GM12878 (cell line): ENCODE results near the gene ZNF805. TPM values are rescaled to one million over a fixed set of nuclear protein-coding genes. Genes with fewer than 3 reads are reported as not detected.

ENCODE experiments used
- ATF7 ChIP-seq: fragments of 450-650 bp; IDR thresholded peaks from 2 replicates; pipeline ENCODE4 v1.6.1; 2016; ENCODE audit warnings: low read depth, mild to moderate bottlenecking
- BHLHE40 ChIP-seq, 2 experiments: fragments of 450-650 bp in 1 of 2; IDR thresholded peaks; 2 replicates each; pipeline ENCODE4 v1.6.1; 2011 to 2017; ENCODE audit warnings: low read depth in 2 of 2, borderline replicate concordance in 1 of 2, improper control_type of control experiment in 1 of 2, low read length in 1 of 2, mild to moderate bottlenecking in 1 of 2
- CBFB ChIP-seq: IDR thresholded peaks from 2 replicates; pipeline ENCODE4 v1.6.1; 2016; ENCODE audit warnings: antibody characterized with exemption, low read depth
- CHD2 ChIP-seq: IDR thresholded peaks from 2 replicates; pipeline ENCODE4 v1.6.1; 2011; ENCODE audit warnings: low read depth, low read length, improper control_type of control experiment, borderline replicate concordance
- GABPA ChIP-seq: IDR thresholded peaks from 2 replicates; pipeline ENCODE4 v1.6.1; 2014; ENCODE audit warnings: antibody characterized with exemption, low read depth, mild to moderate bottlenecking, inconsistent platforms
- IKZF2 ChIP-seq, 2 experiments: fragments of 450-650 bp; IDR thresholded peaks; 2 replicates each; pipeline ENCODE4 v1.6.1; 2017; ENCODE audit warnings: mild to moderate bottlenecking in 2 of 2, moderate library complexity in 2 of 2
- JUNB ChIP-seq: IDR thresholded peaks from 2 replicates; pipeline ENCODE4 v1.6.1; 2016; ENCODE audit warnings: antibody characterized with exemption, mild to moderate bottlenecking
- LARP7 ChIP-seq: fragments of 450-650 bp; IDR thresholded peaks from 2 replicates; pipeline ENCODE4 v1.6.1; 2017; ENCODE audit warnings: mild to moderate bottlenecking
- MEF2B ChIP-seq: fragments of 450-650 bp; IDR thresholded peaks from 2 replicates; pipeline ENCODE4 v1.6.1; 2018; ENCODE audit warnings: mild to moderate bottlenecking, moderate library complexity; ENCODE audit not compliant: partially characterized antibody, poor library complexity, severe bottlenecking
- POLR2AphosphoS5 ChIP-seq: IDR thresholded peaks from 2 replicates; pipeline ENCODE4 v1.6.1; 2011; ENCODE audit warnings: mild to moderate bottlenecking, low read length, inconsistent platforms
- POU2F2 ChIP-seq: IDR thresholded peaks from 3 replicates; pipeline ENCODE4 v1.6.1; 2011; ENCODE audit warnings: low read depth, mild to moderate bottlenecking, low read length, borderline replicate concordance
- RAD21 ChIP-seq: IDR thresholded peaks from 2 replicates; pipeline ENCODE4 v1.6.1; 2011; ENCODE audit warnings: mild to moderate bottlenecking, low read depth, low read length, moderate library complexity; ENCODE audit not compliant: insufficient read depth
- RAD51 ChIP-seq: fragments of 450-650 bp; IDR thresholded peaks from 2 replicates; pipeline ENCODE4 v1.6.1; 2016; ENCODE audit warnings: moderate library complexity, mild to moderate bottlenecking, inconsistent platforms
- RCOR1 ChIP-seq: conservative IDR thresholded peaks from 2 replicates; pipeline ENCODE4 v1.6.1; 2012; ENCODE audit warnings: low read depth, low read length, improper control_type of control experiment
- SIN3A ChIP-seq: IDR thresholded peaks from 2 replicates; pipeline ENCODE4 v1.6.1; 2012; ENCODE audit warnings: low read depth, low read length, improper control_type of control experiment
- SMC3 ChIP-seq: IDR thresholded peaks from 2 replicates; pipeline ENCODE4 v1.6.1; 2011; ENCODE audit warnings: low read length, improper control_type of control experiment, borderline replicate concordance
- SPI1 ChIP-seq: IDR thresholded peaks from 2 replicates; pipeline ENCODE4 v1.6.1; 2011; ENCODE audit warnings: low read depth, mild to moderate bottlenecking, low read length, moderate library complexity, borderline replicate concordance; ENCODE audit not compliant: insufficient read depth
- SUPT20H ChIP-seq: IDR thresholded peaks from 2 replicates; pipeline ENCODE4 v1.6.1; 2011; ENCODE audit warnings: low read depth, mild to moderate bottlenecking, low read length, moderate library complexity, borderline replicate concordance; ENCODE audit not compliant: control insufficient read depth
- TARDBP ChIP-seq: IDR thresholded peaks from 2 replicates; pipeline ENCODE4 v1.6.1; 2016; ENCODE audit warnings: borderline replicate concordance
- USF2 ChIP-seq: IDR thresholded peaks from 2 replicates; pipeline ENCODE4 v1.6.1; 2011; ENCODE audit warnings: low read depth, low read length, improper control_type of control experiment, borderline replicate concordance
- polyA plus RNA-seq, 11 experiments: library from polyadenylated mRNA; depleted of rRNA in 4 of 11; unstranded in 6 of 11; stranded (reverse) in 5 of 11; fragments of >200 nt; fragmentation: Nextera tagmentation in 4 of 11; fragmentation: Illumina TruSeq in 1 of 11; extraction: Ambion mirVana in 4 of 11; extraction: Trizol in 1 of 11; gene quantifications; 1 replicate in 1 of 11; 2 replicates in 10 of 11; pipeline versions ENCODE4 v1.2.1 to v1.2.3, GENCODE V29; 2011 to 2016; ENCODE audit warnings: inconsistent platforms in 2 of 11, missing spikeins in 2 of 11, low read depth in 1 of 11
- total RNA-seq, 4 experiments: library from RNA; depleted of rRNA in 3 of 4; stranded (reverse); fragments of >200 nt in 3 of 4; fragmentation: Illumina TruSeq in 1 of 4; extraction: Trizol in 1 of 4; gene quantifications; 2 replicates each; pipeline versions ENCODE4 v1.2.1 to v1.2.3, GENCODE V29; 2013 to 2021
- TF ChIP-seq, protein P1 (sequence below): fragments of 450-650 bp; IDR thresholded peaks from 2 replicates; pipeline ENCODE4 v1.6.1; 2017; ENCODE audit warnings: mild to moderate bottlenecking, moderate library complexity
- TF ChIP-seq, protein P2 (sequence below): fragments of 450-650 bp; IDR thresholded peaks from 2 replicates; pipeline ENCODE4 v1.6.1; 2016; ENCODE audit warnings: mild to moderate bottlenecking

Gene ZNF805
- total and polyA plus RNA-seq, 10 of the 15 experiments (the other 5 are each of a cell fraction or from before 2014, with no cell fraction given), result 0.31 to 8.9 (median 2.3) TPM

GRCh38 chr19:57279418-57280164 lies 39.2 kb downstream of the ZNF805 start (continued):
- TF ChIP-seq, protein P1, sequence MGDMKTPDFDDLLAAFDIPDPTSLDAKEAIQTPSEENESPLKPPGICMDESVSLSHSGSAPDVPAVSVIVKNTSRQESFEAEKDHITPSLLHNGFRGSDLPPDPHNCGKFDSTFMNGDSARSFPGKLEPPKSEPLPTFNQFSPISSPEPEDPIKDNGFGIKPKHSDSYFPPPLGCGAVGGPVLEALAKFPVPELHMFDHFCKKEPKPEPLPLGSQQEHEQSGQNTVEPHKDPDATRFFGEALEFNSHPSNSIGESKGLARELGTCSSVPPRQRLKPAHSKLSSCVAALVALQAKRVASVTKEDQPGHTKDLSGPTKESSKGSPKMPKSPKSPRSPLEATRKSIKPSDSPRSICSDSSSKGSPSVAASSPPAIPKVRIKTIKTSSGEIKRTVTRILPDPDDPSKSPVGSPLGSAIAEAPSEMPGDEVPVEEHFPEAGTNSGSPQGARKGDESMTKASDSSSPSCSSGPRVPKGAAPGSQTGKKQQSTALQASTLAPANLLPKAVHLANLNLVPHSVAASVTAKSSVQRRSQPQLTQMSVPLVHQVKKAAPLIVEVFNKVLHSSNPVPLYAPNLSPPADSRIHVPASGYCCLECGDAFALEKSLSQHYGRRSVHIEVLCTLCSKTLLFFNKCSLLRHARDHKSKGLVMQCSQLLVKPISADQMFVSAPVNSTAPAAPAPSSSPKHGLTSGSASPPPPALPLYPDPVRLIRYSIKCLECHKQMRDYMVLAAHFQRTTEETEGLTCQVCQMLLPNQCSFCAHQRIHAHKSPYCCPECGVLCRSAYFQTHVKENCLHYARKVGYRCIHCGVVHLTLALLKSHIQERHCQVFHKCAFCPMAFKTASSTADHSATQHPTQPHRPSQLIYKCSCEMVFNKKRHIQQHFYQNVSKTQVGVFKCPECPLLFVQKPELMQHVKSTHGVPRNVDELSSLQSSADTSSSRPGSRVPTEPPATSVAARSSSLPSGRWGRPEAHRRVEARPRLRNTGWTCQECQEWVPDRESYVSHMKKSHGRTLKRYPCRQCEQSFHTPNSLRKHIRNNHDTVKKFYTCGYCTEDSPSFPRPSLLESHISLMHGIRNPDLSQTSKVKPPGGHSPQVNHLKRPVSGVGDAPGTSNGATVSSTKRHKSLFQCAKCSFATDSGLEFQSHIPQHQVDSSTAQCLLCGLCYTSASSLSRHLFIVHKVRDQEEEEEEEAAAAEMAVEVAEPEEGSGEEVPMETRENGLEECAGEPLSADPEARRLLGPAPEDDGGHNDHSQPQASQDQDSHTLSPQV, result no peak
- peak; percentile 53 for TF ChIP-seq USF2
- peak; percentile 92 for TF ChIP-seq POLR2AphosphoS5
- no peak for TF ChIP-seq MEF2B
- TF ChIP-seq RAD21, result peak; percentile 55
- TF ChIP-seq RAD51, result peak; percentile 73
- TF ChIP-seq BHLHE40 (IDR thresholded peaks at IDR 0.05; ENCODE audit: borderline replicate concordance in 1 of 2, low read depth in 2 of 2, low read length in 1 of 2), result peak; percentile 87 to 88
- no peak; the same call in 1 of the 2 replicates for TF ChIP-seq SPI1
- peak; percentile 32; the same call in 1 of the 2 replicates for TF ChIP-seq SMC3
- TF ChIP-seq TARDBP, result no peak
- TF ChIP-seq JUNB, result peak; percentile 27; the same call in 1 of the 2 replicates
- peak; percentile 82; the same call in 1 of the 2 replicates for TF ChIP-seq RCOR1
- TF ChIP-seq ATF7, result no peak; the same call in none of the 2 replicates
- no peak for TF ChIP-seq SUPT20H
- TF ChIP-seq IKZF2 (IDR thresholded peaks at IDR 0.05), result peak; percentile 85 to 88
- peak; percentile 14; the same call in 1 of the 2 replicates for TF ChIP-seq CBFB
- no peak; the same call in 1 of the 2 replicates for TF ChIP-seq GABPA
- TF ChIP-seq SIN3A, result peak; percentile 81; the same call in 1 of the 2 replicates
- peak; percentile 61 for TF ChIP-seq POU2F2
- no peak; the same call in 1 of the 2 replicates for TF ChIP-seq CHD2
- TF ChIP-seq, protein P2, sequence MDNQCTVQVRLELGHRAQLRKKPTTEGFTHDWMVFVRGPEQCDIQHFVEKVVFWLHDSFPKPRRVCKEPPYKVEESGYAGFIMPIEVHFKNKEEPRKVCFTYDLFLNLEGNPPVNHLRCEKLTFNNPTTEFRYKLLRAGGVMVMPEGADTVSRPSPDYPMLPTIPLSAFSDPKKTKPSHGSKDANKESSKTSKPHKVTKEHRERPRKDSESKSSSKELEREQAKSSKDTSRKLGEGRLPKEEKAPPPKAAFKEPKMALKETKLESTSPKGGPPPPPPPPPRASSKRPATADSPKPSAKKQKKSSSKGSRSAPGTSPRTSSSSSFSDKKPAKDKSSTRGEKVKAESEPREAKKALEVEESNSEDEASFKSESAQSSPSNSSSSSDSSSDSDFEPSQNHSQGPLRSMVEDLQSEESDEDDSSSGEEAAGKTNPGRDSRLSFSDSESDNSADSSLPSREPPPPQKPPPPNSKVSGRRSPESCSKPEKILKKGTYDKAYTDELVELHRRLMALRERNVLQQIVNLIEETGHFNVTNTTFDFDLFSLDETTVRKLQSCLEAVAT, result peak; percentile 63
- peak; percentile 7; the same call in 1 of the 2 replicates for TF ChIP-seq LARP7
